Fibroblast of peridontal ligament (primary cell): Measurements from ENCODE around the gene KLHL28.

ENCODE experiments used
- DNase-seq: peaks from one replicate; pipeline ENCODE4 v3.0.0-alpha.2; 2010; ENCODE audit errors: extremely low read depth

The KLHL28 gene, protein sequence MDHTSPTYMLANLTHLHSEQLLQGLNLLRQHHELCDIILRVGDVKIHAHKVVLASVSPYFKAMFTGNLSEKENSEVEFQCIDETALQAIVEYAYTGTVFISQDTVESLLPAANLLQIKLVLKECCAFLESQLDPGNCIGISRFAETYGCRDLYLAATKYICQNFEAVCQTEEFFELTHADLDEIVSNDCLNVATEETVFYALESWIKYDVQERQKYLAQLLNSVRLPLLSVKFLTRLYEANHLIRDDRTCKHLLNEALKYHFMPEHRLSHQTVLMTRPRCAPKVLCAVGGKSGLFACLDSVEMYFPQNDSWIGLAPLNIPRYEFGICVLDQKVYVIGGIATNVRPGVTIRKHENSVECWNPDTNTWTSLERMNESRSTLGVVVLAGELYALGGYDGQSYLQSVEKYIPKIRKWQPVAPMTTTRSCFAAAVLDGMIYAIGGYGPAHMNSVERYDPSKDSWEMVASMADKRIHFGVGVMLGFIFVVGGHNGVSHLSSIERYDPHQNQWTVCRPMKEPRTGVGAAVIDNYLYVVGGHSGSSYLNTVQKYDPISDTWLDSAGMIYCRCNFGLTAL

DNA sequence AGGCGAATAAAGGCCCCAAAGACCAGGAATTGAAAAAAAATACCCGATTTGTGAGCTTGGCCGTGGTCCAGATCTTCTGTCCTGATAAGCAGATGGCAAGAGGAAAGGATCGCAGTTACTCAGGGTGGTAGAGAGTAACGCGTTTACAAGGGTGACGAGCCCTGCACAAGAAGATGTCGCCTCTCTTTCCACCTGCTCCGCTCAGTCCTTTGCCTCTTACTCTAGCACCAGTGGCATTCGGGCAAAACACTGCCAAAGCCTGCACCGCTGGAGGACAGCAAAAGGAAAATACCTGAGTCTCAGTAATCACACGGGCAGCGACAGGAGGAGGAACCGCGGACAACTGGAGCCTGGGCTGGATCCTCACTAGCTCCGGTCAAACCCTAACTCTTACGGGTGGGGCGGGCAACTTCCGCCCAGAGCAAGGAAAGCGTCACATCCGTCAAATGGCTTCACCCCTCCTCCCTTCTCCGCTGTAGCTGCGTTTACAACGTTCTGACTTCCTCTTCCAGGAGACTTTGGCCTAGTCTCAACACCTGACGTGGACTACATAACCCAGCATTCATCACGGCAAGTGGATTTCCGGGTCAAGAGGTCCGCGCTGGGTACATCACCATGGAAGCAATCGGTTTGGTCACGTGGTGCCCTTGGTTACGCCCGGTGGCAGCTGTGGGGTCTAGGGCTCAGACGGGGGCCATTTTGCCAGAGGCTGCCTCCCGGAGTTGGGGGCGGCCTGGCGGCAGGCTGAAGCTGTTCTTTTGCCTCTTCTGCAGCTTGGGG is at the start of gene KLHL28, which contains the start of gene TOGARAM1:
TSS of gene KLHL28 (minus strand) at position 394 of the 780 bp plus-strand sequence. CDS start 16,019 bp downstream, outside the sequence.
TSS of gene TOGARAM1 (plus strand) at position 637 of the 780 bp plus-strand sequence. CDS start 232 bp downstream, outside the sequence.
- DNase-seq: peak; percentile 100

DNA sequence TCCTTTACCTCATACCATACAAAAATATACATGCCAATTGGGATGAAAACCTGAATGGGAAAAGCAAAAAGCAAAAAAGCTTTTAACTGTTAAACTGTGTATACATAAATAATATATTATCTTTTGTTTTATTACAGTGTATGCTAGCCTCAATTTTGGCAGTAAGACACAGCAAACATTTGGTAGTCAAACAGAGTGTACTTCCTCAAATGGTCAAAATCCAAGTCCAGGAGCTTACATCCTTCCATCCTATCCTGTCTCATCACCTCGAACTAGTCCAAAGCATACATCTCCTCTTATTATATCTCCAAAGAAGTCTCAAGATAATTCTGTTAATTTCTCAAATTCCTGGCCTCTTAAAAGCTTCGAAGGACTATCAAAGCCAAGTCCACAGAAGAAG is 42.2 kb upstream of the KLHL28 start:
- DNase-seq: no peak

GRCh38 chr14:44995770-44996294 is 34.1 kb upstream of the KLHL28 start:
- DNase-seq: no peak

- no peak for DNase-seq
Observed at GRCh38 chr14:44995196-44995595, 33.4 kb upstream of the KLHL28 start.

DNA sequence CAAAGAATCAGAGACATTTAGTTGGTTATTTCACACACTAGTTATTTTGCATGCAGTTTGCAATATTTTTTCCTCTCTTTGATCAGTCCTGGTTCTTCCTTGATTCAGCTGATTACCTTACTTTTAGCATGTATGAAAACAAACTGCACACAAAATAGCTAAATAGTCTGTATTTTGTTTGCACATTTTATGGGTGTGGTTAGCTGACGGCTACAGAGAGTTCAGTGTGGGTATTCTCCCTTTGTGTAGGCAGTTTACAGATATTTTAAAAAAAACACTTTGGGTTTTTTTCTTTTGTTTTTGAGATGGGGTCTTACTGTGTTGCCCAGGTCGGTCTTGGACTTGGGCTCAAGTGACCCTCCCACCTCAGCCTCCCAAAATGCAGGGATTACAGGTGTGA is 28.8 kb upstream of the KLHL28 start:
- DNase-seq: no peak

GRCh38 chr14:44989497-44990440 is 28.0 kb upstream of the KLHL28 start:
- DNase-seq: no peak

DNA sequence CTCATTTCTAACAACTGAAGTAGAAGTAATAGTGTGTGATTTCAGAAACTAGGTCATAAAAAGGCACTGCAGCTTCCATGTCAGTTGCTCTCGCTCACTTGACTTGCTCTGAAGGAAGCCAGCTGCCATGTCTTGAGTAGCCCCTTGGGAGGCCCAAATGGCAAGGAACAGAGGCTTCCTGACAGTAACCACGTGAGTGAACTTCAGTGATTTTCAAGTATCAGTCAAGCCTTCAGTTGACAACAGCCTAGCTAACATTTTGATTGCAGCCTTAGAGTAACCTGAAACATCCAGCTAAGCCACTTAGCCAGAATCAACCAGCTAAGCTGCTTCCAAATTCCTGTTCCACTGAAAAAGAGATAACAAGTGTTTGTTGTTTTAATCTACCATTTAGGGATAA is 26.9 kb upstream of the KLHL28 start:
- DNase-seq: no peak

- no peak for DNase-seq
Observed at GRCh38 chr14:44982594-44982993, 20.8 kb upstream of the KLHL28 start.

GRCh38 chr14:44981198-44981597 is 19.5 kb upstream of the KLHL28 start:
- DNase-seq: no peak

DNA sequence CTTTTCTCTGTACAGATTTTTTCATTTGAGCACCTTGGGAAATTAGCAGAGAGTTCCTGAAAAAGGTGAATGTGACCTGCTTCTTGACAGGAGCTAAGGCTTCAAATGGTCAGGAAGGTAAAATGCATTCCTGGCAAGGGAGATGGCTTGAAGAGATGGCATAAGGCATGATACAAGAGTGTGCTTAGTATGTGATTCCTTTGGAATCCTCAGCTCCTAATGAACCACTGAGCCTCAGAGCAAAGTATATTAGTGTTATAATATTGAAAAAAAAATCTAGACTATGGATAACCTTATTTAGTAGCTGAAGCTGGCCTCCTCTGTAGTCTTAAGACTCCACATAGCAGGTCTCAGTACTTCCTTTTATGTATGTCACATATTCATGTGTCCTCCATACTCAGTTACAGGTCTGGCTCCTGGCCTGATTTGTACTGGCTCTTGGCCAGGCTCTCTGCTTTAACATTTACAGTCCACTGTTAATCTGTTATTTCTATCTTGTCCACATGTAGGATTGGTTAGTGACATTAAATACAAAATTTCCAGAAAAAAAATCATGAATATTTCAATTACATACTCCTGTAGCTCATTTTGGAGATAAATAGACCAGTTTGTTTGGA is 18.1 kb upstream of the KLHL28 start:
- peak; percentile 13 for DNase-seq

GRCh38 chr14:44979273-44979672 is 17.5 kb upstream of the KLHL28 start:
- DNase-seq: no peak

- no peak for DNase-seq
Observed at GRCh38 chr14:44971459-44971858, 9.7 kb upstream of the KLHL28 start.

DNA sequence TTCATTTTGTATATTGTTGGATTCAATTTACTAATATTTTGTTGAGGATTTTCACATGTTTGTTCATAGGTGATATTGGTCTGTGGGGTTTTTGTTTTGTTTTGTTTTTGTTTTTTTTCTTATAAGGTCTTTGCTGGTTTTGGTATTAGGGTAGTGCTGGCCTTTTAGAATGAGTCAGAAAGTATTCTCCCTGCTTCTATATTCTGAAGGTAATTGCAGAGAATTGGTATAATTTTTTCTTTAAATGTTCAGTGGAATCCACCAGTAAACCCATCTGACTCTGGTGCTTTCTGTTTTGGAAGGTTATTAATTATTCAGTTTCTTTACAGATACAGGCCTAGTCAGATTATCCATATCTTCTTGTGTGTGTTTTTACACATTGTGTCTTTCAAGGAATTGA is 9.2 kb upstream of the KLHL28 start:
- no peak for DNase-seq

GRCh38 chr14:44968714-44969113 is 7.0 kb upstream of the KLHL28 start:
- DNase-seq: no peak

DNA sequence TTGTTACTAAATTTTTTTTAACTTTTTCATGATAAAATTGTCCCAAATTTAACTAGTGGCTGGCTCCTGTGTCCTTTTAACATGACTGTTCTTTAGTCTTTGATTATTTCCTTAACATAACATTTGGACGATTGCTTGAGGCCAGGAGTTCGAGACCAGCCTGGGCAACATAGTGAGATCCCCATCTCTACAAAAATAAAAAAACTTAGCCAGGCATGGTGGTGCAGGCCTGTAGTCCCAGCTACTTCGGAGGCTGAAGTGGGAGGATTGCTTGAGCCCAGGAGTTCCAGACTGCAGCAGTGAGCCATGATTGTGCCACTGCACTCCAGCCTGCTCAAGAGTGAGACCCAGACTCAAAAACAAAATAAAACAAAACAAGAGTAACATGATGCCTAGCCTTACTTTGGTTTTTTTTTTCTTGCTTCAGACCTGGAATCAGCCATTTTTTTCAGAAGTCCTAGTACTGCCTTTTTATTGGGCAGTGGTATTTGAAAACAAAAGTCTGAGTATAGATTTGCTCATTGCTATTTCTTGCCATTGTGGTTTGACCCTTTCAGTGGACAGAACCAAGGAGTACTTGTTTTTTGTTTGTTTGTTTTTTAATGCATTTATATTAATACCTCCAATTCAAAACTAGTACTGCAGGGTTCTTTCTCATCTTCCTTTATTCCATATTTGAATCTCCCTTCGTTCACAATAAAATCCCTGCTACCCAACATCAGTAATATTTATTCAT is 5.0 kb upstream of the KLHL28 start:
- peak; percentile 32 for DNase-seq

GRCh38 chr14:44963775-44964380 is 2.1 kb upstream of the KLHL28 start:
- peak; percentile 41 for DNase-seq

DNA sequence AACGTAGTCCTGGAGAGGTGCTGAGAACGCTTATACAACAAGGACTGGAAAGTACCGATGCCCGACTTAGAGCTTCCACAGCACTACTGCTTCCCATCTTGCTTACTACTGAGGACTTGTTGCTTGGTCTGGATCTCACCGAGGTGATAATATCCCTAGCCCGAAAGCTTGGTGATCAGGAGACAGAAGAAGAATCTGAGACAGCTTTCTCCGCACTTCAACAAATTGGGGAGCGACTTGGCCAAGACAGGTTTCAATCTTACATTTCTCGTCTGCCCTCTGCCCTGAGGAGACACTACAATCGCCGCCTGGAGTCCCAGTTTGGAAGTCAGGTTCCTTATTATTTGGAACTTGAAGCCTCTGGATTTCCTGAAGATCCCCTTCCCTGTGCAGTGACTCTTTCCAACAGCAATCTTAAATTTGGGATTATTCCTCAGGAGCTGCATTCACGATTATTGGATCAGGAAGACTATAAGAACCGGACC is 1.3 kb upstream of the KLHL28 start:
- DNase-seq: peak; percentile 24

DNA sequence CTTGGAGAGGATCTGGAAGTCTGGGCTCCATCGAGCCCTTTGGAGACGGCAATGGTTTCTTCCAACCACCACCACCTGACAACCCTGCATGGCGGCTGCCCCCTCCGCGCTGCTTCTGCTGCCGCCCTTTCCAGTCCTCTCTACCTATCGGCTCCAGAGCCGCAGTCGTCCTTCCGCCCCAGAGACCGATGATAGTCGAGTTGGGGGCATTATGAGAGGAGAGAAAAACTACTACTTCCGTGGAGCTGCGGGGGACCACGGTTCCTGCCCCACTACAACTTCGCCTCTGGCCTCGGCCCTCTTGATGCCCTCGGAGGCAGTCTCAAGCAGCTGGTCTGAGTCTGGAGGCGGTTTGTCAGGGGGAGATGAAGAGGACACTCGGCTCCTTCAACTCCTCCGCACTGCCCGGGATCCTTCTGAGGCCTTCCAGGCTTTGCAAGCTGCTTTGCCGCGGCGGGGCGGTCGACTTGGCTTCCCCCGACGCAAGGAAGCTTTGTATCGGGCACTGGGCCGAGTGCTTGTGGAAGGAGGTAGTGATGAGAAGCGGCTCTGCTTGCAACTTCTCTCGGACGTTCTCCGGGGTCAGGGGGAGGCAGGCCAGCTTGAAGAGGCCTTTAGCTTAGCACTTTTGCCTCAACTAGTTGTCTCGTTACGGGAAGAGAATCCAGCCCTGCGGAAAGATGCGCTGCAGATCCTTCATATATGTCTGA is 742 bp upstream of the KLHL28 start:
- DNase-seq: peak; percentile 43

DNA sequence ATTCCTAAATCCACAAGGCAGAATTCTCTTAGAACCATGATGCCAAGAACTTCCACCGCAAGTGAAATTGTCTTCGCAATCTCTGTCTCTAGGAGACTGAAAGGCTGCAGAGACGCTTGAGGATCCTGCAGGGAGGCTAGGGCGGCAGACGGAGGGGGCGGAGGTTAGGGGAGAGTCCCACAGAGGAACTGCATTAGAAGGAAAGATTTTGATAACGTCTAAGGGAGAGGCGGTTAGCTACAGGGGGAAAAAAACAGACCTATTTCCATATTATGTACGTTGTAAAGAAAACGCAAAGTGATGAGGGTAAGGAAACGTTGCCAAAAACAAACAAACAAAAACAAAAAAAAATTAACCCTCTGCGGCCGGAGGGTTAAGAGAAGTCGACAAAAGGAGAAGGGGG is 595 bp downstream of the KLHL28 start:
- DNase-seq: peak; percentile 72
